22Rv1 (cell line): Measurements from ENCODE around the gene DMXL1.

Experiments used
- CTCF ChIP-seq: fragments of 450-650 bp; IDR thresholded peaks from 2 replicates; pipeline ENCODE4 v1.5.1; 2017; ENCODE audit warnings: mild to moderate bottlenecking
- ZFX ChIP-seq: fragments of 450-650 bp; IDR thresholded peaks from 2 replicates; pipeline ENCODE4 v1.6.1; 2017; ENCODE audit warnings: antibody characterized with exemption, borderline replicate concordance

GRCh38 chr5:119221330-119221729 is 150.4 kb downstream of the DMXL1 start:
- no peak for TF ChIP-seq CTCF
- TF ChIP-seq ZFX: no peak
